GM18870 (cell line): ENCODE measurements around the gene MAPK8.
A peak's percentile ranks its signal among the peaks of the same experiment; 100 is the strongest.

Source experiments
- ATAC-seq: cut with Tn5 transposase; IDR thresholded peaks from one replicate; pipeline ENCODE4 v1.9.1; 2021; ENCODE audit warnings: moderate library complexity; ENCODE audit not compliant: unreplicated experiment

Gene MAPK8

DNA sequence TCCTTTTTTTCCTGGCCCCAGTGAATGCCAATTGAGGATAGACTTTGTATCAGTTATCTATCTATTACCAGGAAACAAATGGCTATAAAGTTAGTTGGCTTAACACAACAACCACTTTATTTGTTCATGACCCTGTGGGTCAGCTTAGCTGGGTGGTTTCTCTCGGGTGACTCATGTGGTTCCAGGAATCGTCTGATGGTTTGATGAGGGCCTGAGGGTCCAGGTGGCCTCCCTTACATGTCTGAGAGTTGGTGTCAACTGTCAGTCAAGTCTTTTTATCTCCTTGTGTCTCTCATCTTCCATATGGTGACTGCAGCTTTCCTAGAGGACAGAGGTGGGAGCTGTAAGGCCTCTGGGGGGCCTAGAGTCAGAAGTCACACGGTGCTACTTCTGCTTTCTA lies 15.3 kb upstream of the MAPK8 start:
- no peak for ATAC-seq

DNA sequence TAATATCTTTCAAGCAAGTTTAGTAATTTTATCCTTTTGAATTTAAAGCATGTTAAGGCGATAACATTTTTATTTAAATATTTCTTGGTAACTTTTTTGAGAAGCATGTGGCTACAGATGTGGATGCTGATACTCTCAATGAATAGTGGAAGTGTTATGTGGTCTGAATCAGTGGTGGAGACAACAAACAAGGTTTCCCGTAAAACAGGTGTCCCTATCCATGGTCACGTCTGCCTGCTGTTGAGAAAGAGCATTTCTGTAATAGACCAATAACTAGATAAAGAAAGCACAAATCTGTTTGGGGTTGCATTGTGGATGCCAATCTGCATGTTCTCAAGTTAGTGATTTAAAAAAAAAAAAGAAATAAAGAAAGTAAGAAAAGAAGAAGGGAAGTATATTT lies 13.9 kb upstream of the MAPK8 start:
- ATAC-seq: no peak

DNA sequence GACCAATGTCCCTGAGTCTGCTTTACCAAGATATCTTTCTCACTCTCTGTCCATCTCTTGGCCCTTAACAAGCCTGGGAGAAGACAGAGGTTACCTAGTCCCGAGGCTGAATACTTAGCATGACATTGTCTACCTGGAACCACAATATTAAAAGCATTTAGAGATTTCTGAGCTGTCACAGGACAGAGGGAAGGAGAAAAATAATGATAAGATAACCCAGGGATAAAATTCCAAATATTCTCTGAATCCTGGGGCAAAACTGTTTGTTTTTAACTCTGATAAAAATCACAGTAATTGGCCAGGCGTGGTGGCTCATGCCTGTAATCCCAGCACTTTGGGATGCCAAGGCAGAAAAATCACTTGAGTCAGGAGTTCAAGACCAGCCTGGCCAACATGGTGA lies 12.0 kb upstream of the MAPK8 start:
- no peak for ATAC-seq

DNA sequence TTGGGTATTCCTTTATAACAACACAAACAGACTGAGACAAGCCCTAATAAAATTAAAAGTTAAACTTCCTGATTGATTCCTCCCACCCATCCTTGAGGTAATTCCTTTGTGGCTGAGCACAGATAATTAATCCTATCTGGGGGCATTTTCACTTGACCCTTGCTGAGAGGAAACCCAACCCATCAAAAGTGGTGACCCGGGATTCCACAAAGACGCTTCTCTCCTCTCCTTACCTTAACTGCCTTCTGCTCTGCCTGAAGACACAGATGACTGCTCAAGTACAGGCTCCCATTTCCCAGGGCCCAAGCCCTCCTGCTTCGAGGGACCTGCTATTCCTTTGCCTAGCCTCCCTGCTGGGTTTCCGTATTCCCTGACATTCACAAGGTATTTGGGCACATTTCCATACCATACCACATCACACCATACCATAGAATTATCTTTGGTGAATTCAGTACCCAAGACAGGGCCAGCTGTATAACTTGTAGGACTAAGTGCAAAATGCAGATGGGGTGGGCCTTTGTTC lies 9.8 kb upstream of the MAPK8 start:
- no peak for ATAC-seq

DNA sequence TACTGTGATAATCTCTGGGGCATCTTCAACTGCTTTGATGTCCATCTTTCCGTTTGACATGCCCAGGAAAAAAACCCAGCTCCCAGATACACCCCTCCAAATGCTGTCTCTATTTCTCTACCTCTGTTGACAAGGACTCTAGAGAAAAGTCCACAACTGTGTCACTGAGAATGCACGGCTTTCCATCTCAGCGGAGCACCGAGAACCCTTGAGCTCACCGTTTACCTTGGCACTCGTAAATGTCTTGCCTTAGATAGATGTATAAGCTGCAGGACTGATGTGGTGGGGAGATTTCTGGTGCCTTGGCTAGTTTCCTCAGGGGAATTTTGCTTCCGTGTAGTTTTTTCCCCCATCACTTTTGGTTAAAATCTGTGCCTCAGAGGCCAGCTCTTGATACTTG lies 7.4 kb upstream of the MAPK8 start:
- ATAC-seq: no peak

DNA sequence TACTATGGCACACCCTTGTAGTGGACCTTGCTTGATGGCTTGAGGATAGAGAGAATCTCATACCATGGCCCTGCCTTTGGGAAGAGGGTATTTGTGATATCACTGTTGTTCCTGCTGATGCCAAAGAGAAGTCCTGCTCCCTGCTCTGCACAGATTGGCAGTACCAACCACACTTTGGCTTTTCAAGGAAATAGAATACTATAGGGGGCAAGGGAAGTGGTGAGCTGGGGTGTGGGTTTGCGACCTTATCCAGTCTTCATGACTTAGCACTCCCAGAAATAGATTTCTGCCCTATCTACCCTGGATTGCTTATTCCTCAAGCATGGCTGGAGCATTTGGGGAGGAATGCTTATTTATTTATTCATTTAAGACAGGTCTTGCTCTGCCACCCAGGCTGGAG lies 6.8 kb upstream of the MAPK8 start:
- ATAC-seq: no peak

DNA sequence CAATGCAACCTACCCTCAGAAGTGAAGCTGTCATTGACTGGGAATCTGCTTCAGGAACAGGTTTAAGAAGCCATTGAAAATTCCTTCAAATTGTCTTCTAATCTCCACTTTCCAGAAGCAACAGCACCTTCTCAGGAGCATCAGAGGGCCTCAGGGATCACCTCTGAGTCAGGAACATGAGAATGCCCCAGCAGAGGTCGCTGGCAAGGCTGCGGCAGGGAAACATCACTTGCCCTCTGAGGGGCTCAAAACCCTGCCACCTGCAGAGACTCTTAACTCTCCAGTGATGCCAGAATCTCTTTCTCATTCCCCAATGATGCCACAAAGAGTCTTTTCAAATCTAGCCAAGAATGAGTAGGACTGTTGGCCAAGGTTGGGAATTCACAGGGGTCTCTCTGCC lies 5.9 kb upstream of the MAPK8 start:
- no peak for ATAC-seq

DNA sequence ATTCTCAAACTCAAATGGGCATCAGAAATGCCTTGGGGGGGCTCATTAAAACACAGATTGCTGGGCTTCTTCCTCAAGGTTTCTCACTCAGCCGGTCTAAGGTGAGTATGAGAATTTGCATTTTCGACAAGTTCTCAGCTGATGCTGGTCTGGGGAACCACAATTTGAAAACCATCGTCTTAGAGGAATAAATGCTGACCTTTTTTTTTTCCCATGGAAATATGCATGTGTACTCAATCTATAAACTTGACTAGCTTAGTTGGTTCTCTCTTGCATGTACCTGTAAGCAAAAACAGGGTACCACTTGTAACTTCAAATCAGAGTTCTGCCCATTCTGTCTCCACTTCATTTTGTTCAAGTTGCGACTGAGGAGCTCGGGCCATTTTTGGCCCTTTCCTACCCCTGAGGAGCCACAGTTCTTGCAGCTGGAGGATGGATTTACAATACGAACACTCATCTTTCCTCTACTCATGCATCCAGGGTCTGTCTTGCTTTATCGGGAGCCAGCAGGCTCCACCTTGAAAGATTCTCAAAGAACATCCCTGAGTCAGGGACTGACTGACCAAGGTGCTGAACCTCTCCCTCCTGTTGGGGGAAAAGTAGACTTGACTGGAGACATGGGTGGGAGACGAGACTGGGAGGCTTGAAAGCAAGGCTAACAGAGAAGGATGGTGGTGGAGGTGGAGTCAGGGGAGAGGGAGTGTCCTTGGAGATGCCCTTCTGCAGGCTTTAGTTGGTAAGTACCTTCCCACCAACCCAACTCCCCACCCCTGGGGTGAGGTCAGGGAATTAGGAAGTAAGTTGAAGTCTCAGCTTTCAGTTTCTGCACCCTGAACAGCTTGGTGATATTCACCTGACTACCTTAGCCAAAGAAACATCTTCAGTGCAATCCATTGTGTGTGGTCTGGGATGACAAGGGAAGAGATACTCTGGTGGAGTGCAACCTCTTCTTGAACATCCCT lies 3.7 kb upstream of the MAPK8 start:
- no peak for ATAC-seq

DNA sequence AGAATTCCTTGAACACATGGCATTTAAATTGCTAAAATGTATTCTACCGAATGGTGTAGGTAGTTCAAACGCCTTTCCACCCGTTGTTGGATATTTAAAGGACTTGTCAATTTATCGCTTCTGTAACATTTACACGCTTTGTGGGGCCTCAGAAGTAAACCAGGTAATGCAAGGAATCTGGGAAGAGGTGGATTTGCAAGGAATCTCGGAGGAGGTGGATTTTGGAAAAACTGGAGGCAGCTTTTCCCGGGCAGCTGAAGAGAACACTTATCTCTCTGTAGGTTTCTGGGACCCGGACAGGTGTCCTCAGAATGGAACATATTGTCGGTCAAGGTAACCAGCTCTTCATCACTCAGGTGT lies 592 bp upstream of the MAPK8 start:
- ATAC-seq: no peak

DNA sequence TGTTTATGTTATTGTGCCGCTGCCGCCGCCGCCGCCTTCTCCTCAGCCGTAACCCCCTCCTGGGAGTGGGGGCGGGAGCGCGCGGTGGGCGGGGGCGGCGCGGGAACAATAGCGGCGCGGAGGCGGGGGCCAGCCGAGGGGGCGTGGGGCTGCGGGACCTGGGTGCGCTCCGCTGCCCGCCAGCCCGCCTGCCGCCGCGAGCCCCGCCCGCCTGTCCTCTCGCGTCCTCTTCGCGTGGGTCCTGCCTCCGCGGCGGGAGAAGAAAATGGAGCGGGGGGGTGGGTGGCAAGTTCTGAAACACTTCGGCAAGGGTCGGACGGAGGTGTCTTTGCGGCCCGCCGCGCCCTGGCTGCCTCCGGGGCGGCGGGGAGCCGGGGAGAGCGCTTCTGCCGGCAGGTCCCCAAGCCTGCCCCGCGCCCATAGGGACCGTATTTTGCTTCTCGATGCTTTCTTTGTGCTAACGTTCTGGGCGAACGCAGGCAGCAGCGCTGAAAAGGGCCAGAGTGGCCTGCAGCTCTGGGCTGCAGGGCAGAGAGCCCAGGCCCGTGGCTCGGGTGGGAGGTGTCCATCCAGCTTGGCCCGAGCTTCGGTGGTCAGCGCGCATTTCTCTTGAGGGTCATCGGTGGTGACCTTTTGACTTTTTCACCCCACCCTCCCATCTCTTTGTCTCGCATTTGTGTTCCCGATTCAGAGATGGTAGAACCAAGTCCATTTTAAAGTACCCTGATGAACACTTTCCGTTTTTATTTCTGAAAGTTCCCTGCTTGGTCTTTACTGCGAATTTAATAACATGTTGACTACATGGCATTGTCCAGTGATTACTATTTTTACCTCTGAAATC lies 613 bp downstream of the MAPK8 start:
- peak; percentile 23 for ATAC-seq

DNA sequence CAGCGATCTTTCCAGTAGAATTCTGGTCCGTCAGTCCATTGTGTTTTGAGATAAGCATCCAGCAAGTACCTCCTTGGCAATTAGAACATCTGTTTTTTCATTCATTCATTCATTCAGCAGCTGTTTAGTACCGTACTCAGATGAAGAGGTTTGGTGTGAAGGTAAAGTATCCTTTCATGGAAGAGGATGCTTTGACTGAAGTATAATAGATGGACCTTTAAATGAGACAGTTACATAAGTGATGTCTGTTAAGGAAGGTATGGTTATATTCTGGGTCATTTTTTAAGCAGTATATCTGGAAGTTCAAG lies 1.2 kb downstream of the MAPK8 start:
- ATAC-seq: no peak

DNA sequence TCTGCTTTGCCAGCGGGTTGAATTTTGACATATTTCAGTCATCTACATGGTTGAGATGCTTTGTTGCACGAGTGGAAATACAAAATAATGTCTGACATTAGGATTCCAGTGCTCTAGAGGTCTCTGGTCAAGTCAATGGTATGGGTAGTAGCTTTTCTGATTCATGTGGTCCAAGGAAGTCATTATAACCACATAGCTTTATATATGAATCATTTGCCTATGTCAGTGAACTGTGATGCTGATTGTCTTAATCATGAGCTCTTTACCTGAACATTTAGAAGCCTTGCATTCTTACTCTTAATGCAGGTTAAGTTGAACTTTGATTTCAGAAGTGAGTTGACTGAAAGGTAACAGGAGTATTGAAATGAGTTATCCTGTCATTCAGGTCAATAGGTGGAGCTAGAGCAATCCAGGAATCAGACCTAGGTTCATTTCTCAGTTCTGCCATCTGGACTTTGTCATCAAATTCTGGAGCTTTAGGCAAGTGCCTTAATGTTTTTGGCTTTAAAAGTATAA lies 3.3 kb downstream of the MAPK8 start:
- no peak for ATAC-seq

DNA sequence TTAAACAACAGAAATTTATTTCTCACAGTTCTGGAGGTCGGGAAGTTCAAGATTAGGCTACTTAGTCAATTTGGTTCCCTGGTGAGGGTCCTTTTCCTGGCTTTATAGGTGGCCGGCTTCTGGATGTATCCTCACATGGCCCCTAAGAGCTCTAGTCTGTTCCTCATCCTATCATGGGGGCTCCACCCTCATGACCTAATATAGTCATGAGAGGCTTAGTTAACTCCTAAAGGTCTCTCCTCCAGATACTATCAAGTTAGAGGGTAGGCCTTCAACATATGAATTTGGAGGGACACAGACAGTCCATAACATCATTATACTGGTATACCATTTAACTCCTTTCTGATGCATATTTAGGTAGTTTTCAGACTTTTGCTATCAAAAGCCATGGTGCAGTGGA lies 7.6 kb downstream of the MAPK8 start:
- no peak for ATAC-seq

DNA sequence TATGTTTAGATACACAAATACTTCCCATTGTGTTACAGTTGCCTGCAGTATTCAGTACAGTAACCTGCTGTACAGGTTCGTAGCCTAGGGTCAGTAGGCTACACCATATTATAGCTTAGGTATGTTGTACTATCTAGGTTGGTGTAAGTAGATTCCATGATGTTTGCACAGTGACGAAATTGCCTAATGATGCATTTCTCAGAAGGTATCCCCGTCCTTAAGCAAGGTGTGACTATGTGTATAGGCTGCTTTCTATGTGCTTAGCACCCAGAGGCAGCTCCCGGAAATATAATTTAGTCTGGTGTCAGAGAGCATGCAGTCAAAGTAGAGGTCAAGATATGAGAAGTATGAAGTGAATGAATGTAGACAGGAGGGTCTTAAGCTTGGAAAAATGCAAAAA lies 9.8 kb downstream of the MAPK8 start:
- no peak for ATAC-seq

DNA sequence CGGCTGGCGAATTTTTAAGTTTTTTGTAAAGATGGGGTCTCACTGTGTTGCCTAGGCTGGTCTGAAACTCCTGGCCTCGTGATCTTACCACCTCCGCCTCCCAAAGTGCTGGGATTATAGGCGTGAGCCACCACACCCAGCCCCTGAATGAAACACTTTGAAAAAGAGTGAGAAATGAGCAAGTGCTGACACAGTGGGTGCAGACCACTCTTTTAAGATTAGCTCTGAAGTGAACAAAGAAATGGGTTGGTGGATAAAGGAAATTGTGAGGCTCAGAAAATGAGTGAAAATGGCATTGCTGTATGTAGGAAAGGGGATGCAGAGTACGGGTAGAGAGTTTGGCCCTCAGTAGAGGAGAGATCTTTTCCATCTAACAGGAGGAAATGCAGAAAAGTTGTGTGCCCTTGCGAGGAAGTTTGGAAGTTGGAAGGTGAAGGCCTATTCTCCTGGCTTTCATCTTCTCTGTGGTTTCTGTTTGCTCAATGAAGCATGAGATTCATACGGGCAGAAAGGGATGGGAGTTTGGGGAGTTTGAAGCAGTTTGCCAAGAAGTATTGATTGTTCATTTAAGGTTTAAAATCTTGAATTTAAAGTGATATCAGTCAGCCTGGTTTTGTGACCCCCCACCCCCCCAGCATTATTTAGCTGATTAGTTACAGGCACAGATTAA lies 11.0 kb downstream of the MAPK8 start:
- ATAC-seq: no peak

DNA sequence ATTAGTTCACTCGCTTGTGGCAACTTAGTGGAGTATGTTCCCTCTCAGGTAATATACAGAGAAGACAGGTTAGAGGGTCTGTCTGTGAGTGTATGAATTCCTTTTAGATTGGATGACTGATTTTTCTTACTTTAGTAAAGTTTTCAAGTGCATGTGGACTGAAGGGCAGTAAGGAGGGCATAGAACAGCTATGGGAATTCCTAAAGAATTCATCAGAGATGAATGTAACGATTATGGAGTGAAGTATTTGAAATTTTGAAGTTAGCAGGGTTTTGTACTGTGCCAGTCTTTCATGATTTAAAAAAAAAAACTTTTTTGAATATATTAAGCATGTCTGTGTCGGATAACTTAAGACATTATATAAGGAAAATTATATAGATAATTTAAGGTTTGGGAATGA lies 15.5 kb downstream of the MAPK8 start:
- ATAC-seq: no peak

DNA sequence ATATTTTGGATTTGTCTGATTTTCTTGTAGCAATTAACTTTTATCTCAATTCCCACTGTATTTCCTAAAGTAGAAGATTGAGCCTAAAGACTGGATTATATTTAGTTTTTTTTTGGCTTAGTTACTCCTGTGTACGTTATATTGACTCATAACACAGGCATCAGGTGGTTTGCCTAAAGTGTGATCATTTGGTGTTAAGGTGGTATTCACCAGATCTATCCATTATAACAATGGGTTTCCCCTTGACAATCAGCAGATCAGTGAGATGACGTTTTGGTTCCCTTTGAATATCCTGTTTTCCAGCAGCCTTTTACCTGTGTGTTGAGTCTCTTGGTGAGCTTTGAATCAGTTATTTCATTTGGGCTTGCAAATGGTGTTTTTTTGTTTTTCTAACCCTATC lies 18.1 kb downstream of the MAPK8 start:
- ATAC-seq: no peak

DNA sequence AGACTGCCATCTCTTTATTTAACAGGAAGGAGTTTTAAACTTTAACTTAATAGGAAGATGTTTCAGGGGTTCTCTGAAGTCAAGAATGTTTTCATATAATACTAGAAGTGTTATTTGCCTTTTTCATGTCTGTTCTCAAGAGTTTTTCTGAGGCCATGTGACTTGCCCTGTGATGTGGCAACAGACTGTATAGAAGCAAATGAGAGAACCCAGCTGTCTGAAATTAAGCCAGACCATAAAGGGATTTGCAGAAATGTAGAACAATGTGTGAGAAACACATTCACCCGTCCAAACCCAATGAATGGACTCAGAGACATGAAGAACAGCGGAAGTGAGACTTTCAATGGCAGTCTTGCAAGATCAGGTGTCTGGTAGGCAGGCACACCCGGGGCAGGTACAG lies 23.8 kb downstream of the MAPK8 start:
- no peak for ATAC-seq

DNA sequence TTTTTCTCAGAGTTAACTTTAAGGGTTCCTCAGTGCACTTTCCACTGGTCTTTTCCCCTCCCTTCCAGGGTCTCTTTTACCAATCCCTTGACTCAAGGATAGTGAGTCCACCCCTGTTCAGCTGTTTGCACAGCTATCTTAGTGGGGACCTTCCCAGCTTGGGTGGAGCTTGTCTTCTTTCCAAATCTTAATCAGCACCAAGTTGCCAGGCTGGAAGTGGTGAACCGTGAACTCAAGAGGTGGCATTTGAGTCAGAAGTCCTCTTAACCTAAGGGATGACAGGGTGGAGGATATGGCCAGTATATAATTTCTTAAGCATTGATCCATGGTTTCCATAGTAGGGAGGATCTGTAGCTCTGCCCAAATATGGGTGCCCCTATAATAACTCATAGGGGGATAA lies 25.0 kb downstream of the MAPK8 start:
- no peak for ATAC-seq

DNA sequence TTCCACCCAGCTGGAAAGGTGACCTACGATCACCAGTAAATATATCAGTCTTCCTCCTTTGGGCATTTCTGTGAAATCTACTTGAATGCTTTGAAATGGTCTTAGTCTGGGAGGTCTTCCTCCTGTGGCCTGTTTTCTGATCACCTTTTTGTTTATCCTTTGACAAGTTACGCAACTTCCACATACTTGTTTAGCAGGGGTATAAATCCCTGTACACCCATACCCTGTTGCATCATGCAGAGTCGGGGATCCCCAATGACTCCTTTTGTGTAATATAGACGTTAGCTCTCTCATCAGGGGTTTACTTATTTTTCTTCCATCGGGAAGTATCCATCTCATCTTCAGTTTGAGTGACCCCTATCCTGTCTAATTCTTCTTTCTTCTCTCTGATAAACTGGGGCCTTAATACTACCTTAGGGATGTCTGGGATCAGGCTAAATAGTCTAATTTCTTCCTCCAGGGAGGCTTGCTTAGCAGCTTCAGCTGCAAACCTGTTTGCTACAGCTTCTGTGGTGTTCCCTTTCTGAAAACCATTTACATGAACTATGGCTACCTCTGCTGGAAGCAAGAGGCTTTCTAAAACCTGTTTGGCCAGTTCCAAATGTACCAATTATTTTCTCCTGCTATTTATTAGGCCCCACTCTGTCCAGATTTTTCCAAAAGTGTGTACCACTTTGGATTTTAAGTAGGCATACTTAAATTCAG lies 25.8 kb downstream of the MAPK8 start:
- ATAC-seq: no peak

DNA sequence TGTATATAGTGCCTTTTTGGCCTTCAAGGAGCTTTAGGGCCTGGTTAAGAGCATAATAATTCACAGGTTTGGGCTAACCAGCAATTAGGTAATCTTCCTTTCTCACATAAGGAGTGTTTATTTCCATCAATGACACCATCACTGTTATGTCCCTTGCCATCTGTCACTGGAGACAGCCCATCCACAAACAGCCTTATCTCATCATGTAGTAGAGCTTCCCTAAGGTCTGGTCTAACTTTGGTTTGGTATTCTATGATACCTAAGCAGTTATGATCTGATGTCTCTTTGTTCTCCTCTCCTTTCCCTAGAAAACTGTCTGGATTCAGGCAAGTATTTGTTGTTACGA lies 26.4 kb downstream of the MAPK8 start:
- no peak for ATAC-seq
